Rectal smooth muscle tissue (tissue), 1 donor: ENCODE results near the gene PRKCH.
"Not testable (repeated sequence)": the region's sequence is repeated elsewhere in the genome, so short reads cannot be mapped to it uniquely, and the experiment has no call there.

Source experiments
- H3K27ac ChIP-seq: one replicate; pipeline ENCODE4 v1.7.0; 2013; ENCODE audit warnings: low read depth, low read length, inconsistent platforms
- H3K27me3 ChIP-seq: one replicate; pipeline ENCODE4 v1.7.0; 2013; ENCODE audit warnings: low read length; ENCODE audit not compliant: control insufficient read depth, insufficient read depth
- H3K36me3 ChIP-seq: one replicate; pipeline ENCODE4 v1.7.0; 2013; ENCODE audit warnings: low read length; ENCODE audit not compliant: control insufficient read depth, insufficient read depth
- H3K4me1 ChIP-seq: one replicate; pipeline ENCODE4 v1.7.0; 2013; ENCODE audit warnings: low read length; ENCODE audit not compliant: control insufficient read depth, insufficient read depth
- H3K4me3 ChIP-seq: one replicate; pipeline ENCODE4 v1.7.0; 2013; ENCODE audit warnings: low read length
- H3K9ac ChIP-seq: one replicate; pipeline ENCODE4 v1.7.0; 2013; ENCODE audit warnings: low read length

PRKCH gene

DNA sequence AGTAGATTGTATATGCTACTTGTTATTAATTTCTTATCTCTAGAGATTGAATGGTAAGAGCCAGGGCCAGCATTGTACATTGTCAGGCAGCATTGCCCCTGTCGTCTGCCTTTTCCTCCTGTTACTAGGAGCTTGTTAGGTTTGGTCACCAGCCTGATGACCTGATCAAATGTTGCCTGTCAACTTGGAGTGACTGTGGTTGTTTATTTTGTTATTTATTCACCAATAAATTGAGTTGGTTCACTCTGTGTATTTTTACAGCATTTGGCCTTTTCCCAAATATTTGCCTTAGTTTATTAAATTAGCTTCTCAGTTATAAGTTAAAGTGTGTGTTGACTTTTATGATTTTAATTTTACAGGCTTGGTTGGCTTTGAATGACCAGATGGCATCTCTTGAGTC, 88.4 kb downstream of the PRKCH start:
- Histone ChIP-seq H3K4me3 (no peak overlapping the region), H3K4me1 (no peaks in the 10 kb centered on the region), H3K27me3 (no peaks in the 10 kb centered on the region), H3K27ac (no peak overlapping the region), H3K9ac (no peak overlapping the region), H3K36me3 (no peaks in the 10 kb centered on the region)

DNA sequence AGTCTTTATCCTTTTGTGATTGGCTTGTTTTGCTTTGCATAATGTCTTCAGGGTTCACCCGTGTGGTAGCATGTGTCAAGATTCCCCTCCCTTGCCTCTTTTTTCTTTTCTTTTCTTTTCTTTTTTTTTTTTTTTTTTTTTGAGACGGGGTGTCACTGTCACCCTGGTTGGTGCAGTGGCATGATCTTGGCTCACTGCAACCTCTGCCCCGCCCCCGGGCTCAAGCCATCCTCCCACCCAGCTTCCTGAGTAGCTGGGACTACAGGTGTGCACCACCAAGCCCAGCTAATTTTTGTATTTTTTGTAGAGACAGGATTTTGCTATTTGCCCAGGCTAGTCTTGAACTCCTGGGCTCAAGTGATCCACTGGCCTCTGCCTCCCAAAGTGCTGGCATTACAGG, 94.6 kb downstream of the PRKCH start:
- not testable (repeated sequence) for H3K9ac ChIP-seq, H3K27ac ChIP-seq, H3K36me3 ChIP-seq, H3K27me3 ChIP-seq, H3K4me1 ChIP-seq, H3K4me3 ChIP-seq

DNA sequence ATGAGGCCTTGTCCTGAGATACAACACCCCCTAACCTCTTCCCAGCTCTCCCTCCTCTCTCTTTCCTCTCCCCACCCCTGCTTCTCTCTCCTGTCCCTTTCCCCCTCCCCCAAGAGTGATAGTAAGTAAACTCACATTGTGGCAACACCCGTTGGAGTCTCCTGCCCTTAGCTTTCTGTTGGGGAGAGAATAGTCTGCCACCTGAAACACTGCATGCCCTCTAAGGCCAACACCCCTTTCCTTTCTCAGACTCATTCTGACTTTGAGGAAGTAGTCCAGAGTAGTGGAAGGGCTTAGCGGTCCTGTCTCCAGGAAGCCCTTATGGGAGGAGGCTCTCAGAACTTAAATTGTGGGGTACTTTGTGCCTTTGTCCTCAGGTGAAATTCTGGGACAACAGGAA, 95.2 kb downstream of the PRKCH start:
- Histone ChIP-seq H3K27ac (no peak overlapping the region), H3K27me3 (no peaks in the 10 kb centered on the region), H3K9ac (no peak overlapping the region), H3K4me3 (no peak overlapping the region), H3K36me3 (no peaks in the 10 kb centered on the region), H3K4me1 (no peaks in the 10 kb centered on the region)

DNA sequence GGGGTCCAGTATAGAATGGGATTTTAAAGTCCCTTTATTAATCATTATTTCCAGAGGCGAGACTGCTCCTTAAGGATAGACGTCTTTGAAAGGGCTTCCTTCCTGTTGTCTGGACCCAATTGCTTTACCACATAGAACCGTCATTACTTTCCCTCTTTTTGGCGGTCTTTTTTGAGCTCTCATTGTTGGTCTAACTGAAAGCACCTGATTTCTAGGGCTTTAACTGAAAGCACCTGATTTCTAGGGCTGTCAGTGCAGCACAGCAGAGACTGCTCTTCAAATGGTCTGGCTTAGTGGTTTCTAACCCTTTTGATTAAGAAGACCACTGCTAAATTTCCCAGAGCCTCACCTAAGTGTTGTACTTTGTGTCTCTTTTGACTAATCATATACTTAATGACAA, 95.8 kb downstream of the PRKCH start:
- H3K4me3 ChIP-seq, result no peak overlapping the region
- H3K4me1 ChIP-seq, result no peaks in the 10 kb centered on the region
- H3K9ac ChIP-seq, result no peak overlapping the region
- no peaks in the 10 kb centered on the region for H3K36me3 ChIP-seq
- H3K27ac ChIP-seq, result no peak overlapping the region
- H3K27me3 ChIP-seq, result no peaks in the 10 kb centered on the region

DNA sequence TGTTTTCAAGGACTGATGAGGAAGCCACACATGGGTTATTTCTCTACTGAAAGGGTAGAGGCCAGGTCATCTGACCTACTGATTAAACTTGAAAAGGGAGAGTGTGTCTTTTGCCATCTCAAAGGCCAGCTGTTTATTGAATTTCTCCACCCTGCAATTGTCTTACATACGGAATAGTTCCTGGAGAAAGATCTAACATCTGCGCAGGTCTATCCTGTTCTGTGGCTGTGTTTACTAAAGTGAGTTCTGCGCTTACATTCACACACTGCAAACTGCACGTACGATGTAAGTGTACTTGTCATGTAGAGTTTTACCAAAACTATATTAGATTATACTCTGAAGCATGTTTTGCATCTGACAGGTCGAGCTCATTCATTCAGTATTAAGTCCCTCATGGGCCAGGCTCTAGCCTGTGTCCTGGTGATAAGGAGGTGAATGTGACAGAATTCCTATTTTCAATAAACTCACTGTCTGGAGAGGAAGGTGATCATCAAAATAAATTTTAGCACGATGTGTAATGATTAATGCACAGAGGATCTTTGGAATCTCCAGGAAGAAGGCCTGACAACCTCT, 96.6 kb downstream of the PRKCH start:
- H3K36me3 ChIP-seq, result no peaks in the 10 kb centered on the region
- no peak overlapping the region for H3K27ac ChIP-seq
- H3K4me1 ChIP-seq, result no peaks in the 10 kb centered on the region
- H3K9ac ChIP-seq, result no peak overlapping the region
- no peaks in the 10 kb centered on the region for H3K27me3 ChIP-seq
- no peak overlapping the region for H3K4me3 ChIP-seq

DNA sequence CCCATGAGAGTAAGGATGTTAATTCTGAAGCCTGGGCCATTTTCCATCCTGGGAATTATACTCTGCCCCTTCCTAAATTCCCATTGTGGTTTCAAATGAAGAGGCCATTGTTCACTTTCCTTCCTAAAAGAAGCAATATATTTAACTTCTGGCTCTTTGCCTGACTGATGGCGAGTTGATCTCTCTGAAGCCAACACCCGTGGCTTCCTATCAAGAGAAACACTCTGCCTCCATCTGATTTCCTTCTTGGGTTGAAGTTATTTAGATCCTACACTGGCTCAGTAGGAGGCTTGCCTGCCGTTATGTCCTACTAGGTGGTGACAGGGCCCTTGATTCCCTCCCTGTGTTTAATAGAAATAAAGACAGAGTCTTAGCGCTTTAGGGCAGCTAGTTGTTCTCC, 97.4 kb downstream of the PRKCH start:
- H3K4me3 ChIP-seq, result no peak overlapping the region

DNA sequence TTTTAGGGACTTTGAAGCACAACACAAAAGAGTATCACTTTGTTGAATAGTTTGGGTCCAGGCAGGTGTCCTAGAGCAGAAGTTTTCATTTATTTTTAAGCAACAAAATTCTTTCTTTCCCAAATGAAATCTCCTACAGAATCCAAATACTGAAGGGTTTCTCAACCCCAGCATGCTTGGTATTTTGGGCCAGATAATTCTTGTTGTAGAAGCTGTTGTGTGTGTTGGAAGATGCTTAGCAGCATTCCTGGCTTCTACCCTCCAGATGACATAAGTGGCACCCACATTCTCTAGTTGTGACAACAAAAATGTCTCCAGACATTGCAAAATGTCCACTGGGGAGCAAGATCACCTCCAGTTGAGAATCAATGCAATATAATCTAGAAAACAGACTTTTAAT, 97.8 kb downstream of the PRKCH start:
- Histone ChIP-seq H3K27me3 (no peaks in the 10 kb centered on the region), H3K4me1 (no peaks in the 10 kb centered on the region), H3K9ac (no peak overlapping the region), H3K4me3 (no peak overlapping the region), H3K36me3 (no peaks in the 10 kb centered on the region), H3K27ac (no peak overlapping the region)

More for the DNA sequence above, 97.4 kb downstream of the PRKCH start:
- Histone ChIP-seq H3K36me3 (no peaks in the 10 kb centered on the region), H3K9ac (no peak overlapping the region), H3K4me1 (no peaks in the 10 kb centered on the region), H3K27me3 (no peaks in the 10 kb centered on the region), H3K27ac (no peak overlapping the region)

DNA sequence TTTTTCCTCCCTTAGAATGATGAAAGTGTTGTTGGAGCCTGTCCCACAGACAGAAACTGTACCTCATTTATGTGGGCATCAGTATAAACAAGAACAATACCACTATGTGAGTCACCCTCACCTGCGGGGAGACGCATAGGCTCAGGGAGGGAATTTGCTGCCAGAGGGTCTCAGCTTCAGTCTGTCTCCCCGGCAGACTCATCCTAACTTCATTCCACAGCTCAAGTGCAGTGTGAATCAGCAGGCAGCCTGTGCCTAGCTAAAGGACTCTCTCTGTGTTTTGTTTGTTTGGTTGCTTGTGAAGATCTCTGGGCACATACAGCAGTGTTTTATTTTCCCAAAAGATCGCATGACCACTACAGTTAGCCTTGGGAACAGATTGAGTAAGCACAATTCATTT, 98.9 kb downstream of the PRKCH start:
- Histone ChIP-seq H3K9ac (no peak overlapping the region), H3K27me3 (no peaks in the 10 kb centered on the region), H3K27ac (no peak overlapping the region), H3K4me1 (no peaks in the 10 kb centered on the region), H3K4me3 (no peak overlapping the region), H3K36me3 (no peaks in the 10 kb centered on the region)

DNA sequence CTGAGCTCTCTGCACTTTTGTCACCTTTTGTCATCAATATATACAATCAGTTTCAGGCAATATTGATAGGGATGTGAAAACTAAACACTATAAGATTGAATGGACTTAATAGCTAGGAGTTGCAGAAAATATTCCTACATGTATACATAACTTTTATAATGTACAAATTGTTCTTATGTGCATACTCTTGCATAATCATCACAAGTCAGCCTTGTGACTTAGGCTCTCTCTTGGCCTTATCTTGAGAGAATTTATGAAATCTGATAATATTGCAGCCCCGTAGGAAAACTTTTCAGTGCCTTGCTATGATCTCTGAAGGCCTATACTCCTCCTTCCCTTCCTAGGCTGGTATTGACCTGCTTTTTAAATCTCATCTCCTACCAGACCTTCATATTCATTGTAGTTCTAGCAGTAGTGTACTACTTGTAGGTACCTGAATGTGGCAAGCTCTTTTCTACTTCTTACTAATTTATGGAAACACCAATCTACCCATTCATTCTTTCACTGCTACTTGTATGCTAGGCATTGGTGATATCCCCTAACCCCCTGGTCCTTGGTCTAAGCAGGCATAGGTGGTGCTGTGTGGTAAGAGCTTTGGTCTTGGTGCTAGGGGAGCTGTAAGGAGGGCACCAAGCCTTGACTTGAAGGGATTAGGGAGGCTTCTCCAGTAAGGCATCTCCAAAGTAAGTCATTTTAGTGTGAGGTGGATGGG, 100.0 kb downstream of the PRKCH start:
- no peak overlapping the region for H3K9ac ChIP-seq
- no peaks in the 10 kb centered on the region for H3K36me3 ChIP-seq
- H3K27ac ChIP-seq, result no peak overlapping the region
- H3K4me1 ChIP-seq, result no peaks in the 10 kb centered on the region
- no peak overlapping the region for H3K4me3 ChIP-seq
- no peaks in the 10 kb centered on the region for H3K27me3 ChIP-seq

DNA sequence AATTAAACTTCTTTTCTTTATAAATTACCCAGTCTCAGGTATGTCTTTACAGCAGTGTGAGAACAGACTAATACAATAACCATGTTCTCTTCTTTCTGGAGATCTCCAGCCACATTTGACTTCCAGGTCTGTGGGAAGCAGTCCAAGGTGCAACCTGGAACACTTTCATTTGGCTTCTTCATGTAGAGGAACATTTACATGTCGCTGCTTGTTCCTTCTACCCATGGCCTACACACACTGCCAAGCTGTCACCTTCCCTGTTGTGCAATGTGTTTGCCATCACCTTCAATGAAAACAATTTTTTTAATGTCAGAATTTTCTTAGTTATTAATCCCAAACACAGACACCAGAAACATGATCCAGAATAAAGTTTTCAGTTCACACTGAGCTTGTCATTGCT, 104.7 kb downstream of the PRKCH start:
- Histone ChIP-seq H3K36me3 (no peaks in the 10 kb centered on the region), H3K27ac (no peak overlapping the region), H3K4me1 (no peaks in the 10 kb centered on the region), H3K9ac (no peak overlapping the region), H3K4me3 (no peak overlapping the region), H3K27me3 (no peaks in the 10 kb centered on the region)

DNA sequence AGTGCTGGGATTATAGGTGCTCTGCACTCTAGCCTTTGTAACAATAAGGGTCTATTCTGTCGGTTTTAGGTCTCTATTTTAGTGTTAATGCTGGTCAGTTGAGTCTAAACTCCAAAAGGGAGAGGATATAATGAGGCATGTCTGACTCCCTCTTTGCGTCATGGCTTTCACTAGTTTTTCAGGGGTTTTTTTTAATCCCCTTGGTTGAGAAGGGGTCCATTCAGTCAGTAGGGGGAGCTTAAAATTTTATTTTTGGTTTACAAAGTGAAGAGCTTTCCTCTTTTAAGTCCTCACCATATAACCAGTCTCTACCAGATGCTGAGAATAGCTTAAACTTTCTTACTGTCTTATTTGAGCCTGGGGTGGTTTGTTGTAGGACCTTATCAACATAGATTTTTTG, 106.9 kb downstream of the PRKCH start:
- Histone ChIP-seq H3K27me3 (no peaks in the 10 kb centered on the region), H3K36me3 (no peaks in the 10 kb centered on the region), H3K4me3 (no peak overlapping the region), H3K9ac (no peak overlapping the region), H3K27ac (no peak overlapping the region), H3K4me1 (no peaks in the 10 kb centered on the region)

DNA sequence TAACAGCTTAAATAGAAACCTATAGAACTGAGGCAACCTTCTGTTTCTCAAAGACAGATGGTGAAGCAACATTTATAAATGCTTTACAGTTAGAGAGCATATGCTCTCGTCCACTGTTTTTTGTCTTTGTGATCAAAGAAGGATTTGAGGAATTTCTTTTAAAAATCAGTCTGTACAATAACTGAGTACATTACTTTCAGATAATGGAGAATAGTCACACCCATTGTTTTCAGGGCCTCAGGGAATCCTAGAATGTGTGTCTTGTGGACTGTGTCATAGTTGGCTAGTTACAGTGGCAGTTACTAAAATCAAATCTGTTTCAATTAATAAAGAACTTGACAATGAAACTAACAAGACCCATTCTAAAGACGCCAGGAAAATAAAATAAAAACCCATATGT, 107.9 kb downstream of the PRKCH start:
- no peak overlapping the region for H3K4me3 ChIP-seq
- no peaks in the 10 kb centered on the region for H3K27me3 ChIP-seq
- no peaks in the 10 kb centered on the region for H3K36me3 ChIP-seq
- no peaks in the 10 kb centered on the region for H3K4me1 ChIP-seq
- no peak overlapping the region for H3K27ac ChIP-seq
- no peak overlapping the region for H3K9ac ChIP-seq

DNA sequence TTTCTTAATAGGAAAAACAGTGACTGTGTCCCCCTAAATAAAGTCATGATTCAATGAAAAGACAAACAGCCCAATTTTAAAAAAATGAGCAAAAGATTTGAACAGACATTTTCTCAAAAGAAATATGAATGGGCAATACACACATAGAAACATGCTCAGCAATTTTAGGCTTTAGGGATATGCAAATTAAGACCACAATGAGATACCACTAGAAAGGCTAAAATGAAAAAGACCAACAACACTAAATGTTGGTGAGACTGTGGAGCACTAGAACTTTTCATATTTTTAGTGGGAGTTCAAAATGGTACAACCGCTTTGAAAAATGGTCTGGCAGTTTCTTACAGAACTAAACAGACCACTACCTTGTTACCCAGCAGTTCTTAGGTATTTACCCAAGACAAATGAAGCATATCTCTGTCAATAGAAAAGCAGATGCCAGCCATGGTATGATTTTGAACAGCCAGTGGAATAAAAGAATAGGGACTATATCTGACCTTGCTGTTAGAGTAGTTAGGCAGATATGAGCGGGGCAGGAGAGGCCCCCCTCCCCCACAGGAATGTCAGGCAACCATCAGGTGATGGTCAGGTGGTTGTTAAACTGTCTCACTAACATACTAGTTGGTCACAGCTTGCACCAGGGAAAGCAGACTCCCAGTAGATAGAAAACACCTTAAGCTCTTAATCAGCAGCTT, 108.8 kb downstream of the PRKCH start:
- Histone ChIP-seq H3K27ac (no peak overlapping the region), H3K4me1 (no peaks in the 10 kb centered on the region), H3K27me3 (no peaks in the 10 kb centered on the region), H3K36me3 (no peaks in the 10 kb centered on the region), H3K4me3 (no peak overlapping the region), H3K9ac (no peak overlapping the region)
